ENCODE measurements around the gene OR10J4.
"Not testable (repeated sequence)": the region's sequence is repeated elsewhere in the genome, so short reads cannot be mapped to it uniquely, and the experiment has no call there.

DNA sequence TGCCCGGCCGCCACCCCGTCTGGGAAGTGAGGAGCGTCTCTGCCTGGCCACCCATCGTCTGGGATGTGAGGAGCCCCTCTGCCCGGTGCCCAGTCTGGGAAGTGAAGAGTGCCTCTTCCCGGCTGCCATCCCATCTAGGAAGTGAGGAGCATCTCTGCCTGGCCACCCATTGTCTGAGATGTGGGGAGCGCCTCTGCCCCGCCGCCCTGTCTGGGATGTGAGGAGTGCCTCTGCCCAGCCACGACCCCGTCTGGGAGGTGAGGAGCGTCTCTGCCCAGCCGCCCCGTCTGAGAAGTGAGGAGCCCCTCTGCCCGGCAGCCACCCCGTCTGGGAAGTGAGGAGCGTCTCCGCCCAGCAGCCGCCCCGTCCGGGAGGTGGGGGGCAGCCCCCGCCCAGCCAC is 17.6 kb downstream of the OR10J4 start:
- not testable (repeated sequence) for TF ChIP-seq SUZ12 (IDR thresholded peaks at IDR 0.05); FOXM1 (IDR thresholded peaks at IDR 0.05; ENCODE audit: borderline replicate concordance); ARNT (IDR thresholded peaks at IDR 0.05)
- TF ChIP-seq, protein P1, sequence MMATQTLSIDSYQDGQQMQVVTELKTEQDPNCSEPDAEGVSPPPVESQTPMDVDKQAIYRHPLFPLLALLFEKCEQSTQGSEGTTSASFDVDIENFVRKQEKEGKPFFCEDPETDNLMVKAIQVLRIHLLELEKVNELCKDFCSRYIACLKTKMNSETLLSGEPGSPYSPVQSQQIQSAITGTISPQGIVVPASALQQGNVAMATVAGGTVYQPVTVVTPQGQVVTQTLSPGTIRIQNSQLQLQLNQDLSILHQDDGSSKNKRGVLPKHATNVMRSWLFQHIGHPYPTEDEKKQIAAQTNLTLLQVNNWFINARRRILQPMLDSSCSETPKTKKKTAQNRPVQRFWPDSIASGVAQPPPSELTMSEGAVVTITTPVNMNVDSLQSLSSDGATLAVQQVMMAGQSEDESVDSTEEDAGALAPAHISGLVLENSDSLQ (IDR thresholded peaks at IDR 0.05), result not testable (repeated sequence)

Measured in HEK293T (cell line).